GM12878 (cell line): Measurements from ENCODE around the gene DIPK1A. TPM values are rescaled to one million over a fixed set of nuclear protein-coding genes. Genes with fewer than 3 reads are reported as not detected.

Experiments used
- ATAC-seq: fragments of 200-7000 bp; cut with Tn5 transposase; 3 replicates; pipeline ENCODE4 v1.9.1; 2020; ENCODE audit warnings: mild to moderate bottlenecking, moderate library complexity
- BruUV-seq: library from RNA; stranded (reverse); fragments of 400-500 nt; replicated peaks from 2 replicates; lab custom pipeline; 2021; lab: Mats Ljungman, UMichigan
- CTCF ChIA-PET: fragments of 300-600 bp; sonication (Branson Sonifier 250); formaldehyde crosslinking; extraction: SDS; loops from one replicate; lab custom pipeline; 2021; ENCODE audit warnings: inconsistent platforms; lab: Yijun Ruan, JAX
- POLR2A ChIA-PET: fragments of 350-600 bp; formaldehyde crosslinking; extraction: SDS; loops from one replicate; lab custom pipeline; 2021; ENCODE audit warnings: inconsistent platforms; lab: Charles Lee
- RAD21 ChIA-PET: fragments of 300-600 bp; sonication (Branson Sonifier 250); formaldehyde crosslinking; loops from one replicate; lab custom pipeline; 2023; ENCODE audit warnings: antibody characterized with exemption; ENCODE audit not compliant: unreplicated experiment; lab: Charles Lee
- SMC1A ChIA-PET: fragments of 300-600 bp; sonication (Branson Sonifier 250); formaldehyde crosslinking; loops from one replicate; lab custom pipeline; 2023; ENCODE audit not compliant: unreplicated experiment, uncharacterized antibody; lab: Charles Lee
- DNase-seq: peaks from one replicate; pipeline ENCODE4 v3.0.0-alpha.2; 2011; ENCODE audit warnings: low read depth, low spot score
- FAIRE-seq: peaks from 3 replicates; lab custom pipeline; 2011; peaks lifted over from hg19 to GRCh38; lab: Jason Lieb, UNC
- H2AFZ ChIP-seq: 2 replicates; pipeline ENCODE4 v1.6.0; 2011; ENCODE audit warnings: low read depth, low read length, control low read depth; ENCODE audit not compliant: control insufficient read depth
- H3K27ac ChIP-seq: 2 replicates; pipeline ENCODE4 v1.5.1; 2011; ENCODE audit warnings: control low read depth; ENCODE audit not compliant: control insufficient read depth, insufficient read depth
- H3K27me3 ChIP-seq, 2 experiments: replicated peaks in 1 of 2; 2 replicates each; pipeline versions ENCODE4 v1.6.0 to v1.6.1; 2011; ENCODE audit warnings: low read length in 1 of 2; ENCODE audit not compliant: control insufficient read depth in 2 of 2, insufficient read depth in 2 of 2
- H3K36me3 ChIP-seq, 2 experiments: 2 replicates each; pipeline ENCODE4 v1.5.1; 2011; ENCODE audit warnings: low read length in 1 of 2; ENCODE audit not compliant: control insufficient read depth in 2 of 2, insufficient read depth in 2 of 2
- H3K4me1 ChIP-seq: 2 replicates; pipeline ENCODE4 v1.6.1; 2011; ENCODE audit warnings: mild to moderate bottlenecking, low read length, moderate library complexity, mixed read lengths; ENCODE audit not compliant: control insufficient read depth, insufficient read depth
- H3K4me2 ChIP-seq: 2 replicates; pipeline ENCODE4 v1.6.0; 2011; ENCODE audit warnings: control low read depth; ENCODE audit not compliant: control insufficient read depth, insufficient read depth
- H3K4me3 ChIP-seq: fragments of 200-600 bp; sonication (generic); 2 replicates; pipeline ENCODE4 v1.5.1; 2016
- H3K79me2 ChIP-seq: 2 replicates; pipeline ENCODE4 v1.6.0; 2011; ENCODE audit warnings: low read length; ENCODE audit not compliant: control insufficient read depth, insufficient read depth
- H3K9ac ChIP-seq: 2 replicates; pipeline ENCODE4 v1.8.0; 2011; ENCODE audit warnings: low read length, control low read depth, mixed read lengths; ENCODE audit not compliant: control insufficient read depth, insufficient read depth
- H3K9me3 ChIP-seq: replicated peaks from 3 replicates; pipeline ENCODE4 v1.5.1; 2011; ENCODE audit warnings: mild to moderate bottlenecking, low read length; ENCODE audit not compliant: control insufficient read depth, insufficient read depth
- H4K20me1 ChIP-seq: 2 replicates; pipeline ENCODE4 v1.6.0; 2011; ENCODE audit not compliant: control insufficient read depth, insufficient read depth
- CHD1 ChIP-seq: IDR thresholded peaks from 2 replicates; pipeline ENCODE4 v1.6.1; 2012; ENCODE audit warnings: low read depth, low read length, improper control_type of control experiment
- GABPA ChIP-seq: IDR thresholded peaks from 2 replicates; pipeline ENCODE4 v1.6.1; 2014; ENCODE audit warnings: antibody characterized with exemption, low read depth, mild to moderate bottlenecking, inconsistent platforms
- MTA3 ChIP-seq: IDR thresholded peaks from 2 replicates; pipeline ENCODE4 v1.6.1; 2012; ENCODE audit warnings: low read length, inconsistent platforms, borderline replicate concordance
- ZNF217 ChIP-seq: fragments of 450-650 bp; IDR thresholded peaks from 2 replicates; pipeline ENCODE4 v1.6.1; 2017; ENCODE audit warnings: antibody characterized with exemption, mild to moderate bottlenecking
- WGBS: methylation state at CpG from one replicate; pipeline ENCODE4 v1.1.6; 2016; ENCODE audit warnings: low lambda C conversion rate; ENCODE audit not compliant: insufficient replicate concordance, insufficient coverage; ENCODE audit errors: missing lambda C conversion rate; 5-methylcytosine and 5-hydroxymethylcytosine counted together
- in situ Hi-C: fragments of 300-500 bp; cut with MboI; formaldehyde crosslinking; loops from 9 replicates; pipeline ENCODE4 v1.14.3; 2018; ENCODE audit warnings: mixed read lengths
- intact Hi-C: fragments of 100-400 bp; cut with micrococcal nuclease; formaldehyde crosslinking; loops from one replicate; pipeline ENCODE4 v1.14.2; 2022; ENCODE audit not compliant: unreplicated experiment
- polyA plus RNA-seq, 11 experiments: library from polyadenylated mRNA; depleted of rRNA in 4 of 11; unstranded in 6 of 11; stranded (reverse) in 5 of 11; fragments of >200 nt; fragmentation: Nextera tagmentation in 4 of 11; fragmentation: Illumina TruSeq in 1 of 11; extraction: Ambion mirVana in 4 of 11; extraction: Trizol in 1 of 11; gene quantifications; 1 replicate in 1 of 11; 2 replicates in 10 of 11; pipeline versions ENCODE4 v1.2.1 to v1.2.3, GENCODE V29; 2011 to 2016; ENCODE audit warnings: inconsistent platforms in 2 of 11, missing spikeins in 2 of 11, low read depth in 1 of 11
- total RNA-seq, 4 experiments: library from RNA; depleted of rRNA in 3 of 4; stranded (reverse); fragments of >200 nt in 3 of 4; fragmentation: Illumina TruSeq in 1 of 4; extraction: Trizol in 1 of 4; gene quantifications; 2 replicates each; pipeline versions ENCODE4 v1.2.1 to v1.2.3, GENCODE V29; 2013 to 2021
- TF ChIP-seq, protein P1 (sequence below): fragments of 450-650 bp; IDR thresholded peaks from 2 replicates; pipeline ENCODE4 v1.6.1; 2017; ENCODE audit warnings: mild to moderate bottlenecking, moderate library complexity

The DIPK1A gene
- total and polyA plus RNA-seq, 10 of the 15 experiments (the other 5 are each of a cell fraction or from before 2014, with no cell fraction given) = 4.9 to 15.0 (median 9.7) TPM

DNA sequence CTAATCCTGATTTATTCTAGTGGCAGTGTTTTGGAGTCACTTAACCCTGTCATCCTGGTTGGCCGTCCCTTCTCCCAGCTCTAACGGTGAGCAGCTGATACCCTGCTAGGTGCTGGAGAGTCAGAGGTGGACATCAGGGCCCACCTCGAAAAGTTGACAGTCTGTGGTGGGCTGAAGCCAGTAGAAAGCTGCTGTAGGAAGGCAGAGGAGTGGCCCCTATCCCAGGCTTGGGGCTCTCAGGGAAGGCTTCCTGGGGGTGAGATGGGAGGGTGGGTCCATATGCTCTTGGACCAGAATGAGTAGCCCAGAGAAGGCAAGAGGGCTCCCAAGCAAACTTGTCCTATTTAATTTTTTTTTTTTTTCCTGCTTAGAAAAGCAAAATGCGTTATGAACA lies 129.9 kb downstream of the DIPK1A start:
- ATAC-seq = peak; percentile 2; the same call in 1 of the 3 replicates
- CTCF ChIA-PET = interaction anchor here (0.7 to 2.5 kb wide), 18 partner anchors 10 to 521 kb away, joined by 3 to 14 read pairs (median 4); partner anchors contain the start of gene DIPK1A
- Histone ChIP-seq H3K79me2 (peaks cover 46% of the 10 kb centered on the region), H3K27me3 (no peaks in the 10 kb centered on the region), H3K9ac (no peak overlapping the region), H4K20me1 (no peaks in the 10 kb centered on the region; the same call in 1 of the 2 replicates), H3K27ac (no peak overlapping the region), H3K4me2 (peak overlapping the region; percentile 15), H3K4me3 (no peak overlapping the region; the same call in 1 of the 2 replicates), H3K36me3 (peaks cover 3 to 22% of the 10 kb centered on the region in 2 experiments; a peak in 3 of 4 replicates), H3K4me1 (no peaks in the 10 kb centered on the region), H2AFZ (peak overlapping the region; percentile 63), H3K9me3 (no peaks in the 10 kb centered on the region)
- intact Hi-C loops (loop anchor here (5.0 to 10.0 kb wide), 3 partner anchors 343 to 534 kb away; partner anchors contain the start of genes DR1, GLMN and RPAP2), in situ Hi-C loops (no loop called here)
- WGBS = 40% methylated on average over 3 of the region's 4 CpGs
- RAD21 ChIA-PET = interaction anchor here (1.6 to 1.9 kb wide), 3 partner anchors 82 to 231 kb away, joined by 5 to 7 read pairs (median 5); partner anchors contain the start of gene DIPK1A
- SMC1A ChIA-PET = interaction anchor here (0.9 to 1.6 kb wide), 6 partner anchors 108 to 163 kb away, joined by 3 to 4 read pairs (median 4); no protein-coding TSS in a partner anchor
- POLR2A ChIA-PET = interaction anchor here (0.6 to 1.5 kb wide), 7 partner anchors 44 to 1792 kb away, joined by 3 to 6 read pairs (median 3); no protein-coding TSS in a partner anchor
- TF ChIP-seq ZNF217 (no peak), GABPA (no peak), MTA3 (no peak), CHD1 (no peak)
- TF ChIP-seq, protein P1, sequence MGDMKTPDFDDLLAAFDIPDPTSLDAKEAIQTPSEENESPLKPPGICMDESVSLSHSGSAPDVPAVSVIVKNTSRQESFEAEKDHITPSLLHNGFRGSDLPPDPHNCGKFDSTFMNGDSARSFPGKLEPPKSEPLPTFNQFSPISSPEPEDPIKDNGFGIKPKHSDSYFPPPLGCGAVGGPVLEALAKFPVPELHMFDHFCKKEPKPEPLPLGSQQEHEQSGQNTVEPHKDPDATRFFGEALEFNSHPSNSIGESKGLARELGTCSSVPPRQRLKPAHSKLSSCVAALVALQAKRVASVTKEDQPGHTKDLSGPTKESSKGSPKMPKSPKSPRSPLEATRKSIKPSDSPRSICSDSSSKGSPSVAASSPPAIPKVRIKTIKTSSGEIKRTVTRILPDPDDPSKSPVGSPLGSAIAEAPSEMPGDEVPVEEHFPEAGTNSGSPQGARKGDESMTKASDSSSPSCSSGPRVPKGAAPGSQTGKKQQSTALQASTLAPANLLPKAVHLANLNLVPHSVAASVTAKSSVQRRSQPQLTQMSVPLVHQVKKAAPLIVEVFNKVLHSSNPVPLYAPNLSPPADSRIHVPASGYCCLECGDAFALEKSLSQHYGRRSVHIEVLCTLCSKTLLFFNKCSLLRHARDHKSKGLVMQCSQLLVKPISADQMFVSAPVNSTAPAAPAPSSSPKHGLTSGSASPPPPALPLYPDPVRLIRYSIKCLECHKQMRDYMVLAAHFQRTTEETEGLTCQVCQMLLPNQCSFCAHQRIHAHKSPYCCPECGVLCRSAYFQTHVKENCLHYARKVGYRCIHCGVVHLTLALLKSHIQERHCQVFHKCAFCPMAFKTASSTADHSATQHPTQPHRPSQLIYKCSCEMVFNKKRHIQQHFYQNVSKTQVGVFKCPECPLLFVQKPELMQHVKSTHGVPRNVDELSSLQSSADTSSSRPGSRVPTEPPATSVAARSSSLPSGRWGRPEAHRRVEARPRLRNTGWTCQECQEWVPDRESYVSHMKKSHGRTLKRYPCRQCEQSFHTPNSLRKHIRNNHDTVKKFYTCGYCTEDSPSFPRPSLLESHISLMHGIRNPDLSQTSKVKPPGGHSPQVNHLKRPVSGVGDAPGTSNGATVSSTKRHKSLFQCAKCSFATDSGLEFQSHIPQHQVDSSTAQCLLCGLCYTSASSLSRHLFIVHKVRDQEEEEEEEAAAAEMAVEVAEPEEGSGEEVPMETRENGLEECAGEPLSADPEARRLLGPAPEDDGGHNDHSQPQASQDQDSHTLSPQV = no peak
- no peak for DNase-seq
- no peak for FAIRE-seq
- TSS peak; percentile 58 for BruUV-seq
